ENCODE results near the gene CDH4.

GRCh38 chr20:61535091-61535490 lies 283.0 kb downstream of the CDH4 start:
- no peak for TF ChIP-seq CTCF (conservative IDR thresholded peaks at IDR 0.05)
- no peak for TF ChIP-seq ZFX (IDR thresholded peaks at IDR 0.05)

Data from C4-2B (cell line).